ENCODE results near the gene FCN3. TPM values are rescaled to one million over a fixed set of nuclear protein-coding genes. Genes with fewer than 3 reads are reported as not detected.
"Not testable (repeated sequence)": the region's sequence is repeated elsewhere in the genome, so short reads cannot be mapped to it uniquely, and the experiment has no call there.

Gene FCN3
- total and polyA plus RNA-seq, 2 donors (not counting 1 experiment from before 2014, with no cell fraction given): not detected

- H3K79me2 ChIP-seq (ENCODE audit: control insufficient read depth, insufficient read depth, low read length): no peaks in the 10 kb centered on the region
- H3K4me3 ChIP-seq (replicated peaks in 1 of 4; ENCODE audit: control extremely low read depth in 1 of 4, insufficient read depth in 1 of 4, low read depth in 3 of 4, low read length in 4 of 4): no peak overlapping the region
- H3K9ac ChIP-seq (ENCODE audit: insufficient read depth, low read length): no peak overlapping the region
- H3K27ac ChIP-seq (ENCODE audit: insufficient read depth, low read length): no peak overlapping the region
- no peaks in the 10 kb centered on the region for H3K9me3 ChIP-seq (ENCODE audit: control insufficient read depth, insufficient read depth, low read depth, low read length)
- peaks cover 12% of the 10 kb centered on the region for H3K36me3 ChIP-seq (ENCODE audit: control insufficient read depth, insufficient read depth, low read length)
- H3K4me2 ChIP-seq (ENCODE audit: extremely low read depth, insufficient read depth, low read length): no peak overlapping the region
- no peaks in the 10 kb centered on the region for H4K20me1 ChIP-seq (ENCODE audit: control insufficient read depth, extremely low read depth, insufficient read depth, low read length)
- no peak for TF ChIP-seq EZH2 (IDR thresholded peaks at IDR 0.05; ENCODE audit: low read length, missing control alignments)
- no peak for TF ChIP-seq CTCF (conservative IDR thresholded peaks at IDR 0.05 in 1 of 2, IDR thresholded peaks at IDR 0.05 in 1 of 2; ENCODE audit: low read depth in 1 of 2, low read length in 2 of 2)
- no peak overlapping the region for H2AFZ ChIP-seq (ENCODE audit: low read length)
- no peaks in the 10 kb centered on the region for H3K27me3 ChIP-seq (ENCODE audit: control insufficient read depth, insufficient read depth, low read length)
- DNase-seq (ENCODE audit: low read depth in 2 of 2): no peak
- H3K4me1 ChIP-seq (ENCODE audit: control insufficient read depth, extremely low read depth, insufficient read depth, low read length): peaks cover 31% of the 10 kb centered on the region
Measured at GRCh38 chr1:27406362-27406680, 31.7 kb upstream of the FCN3 start.

GRCh38 chr1:27405598-27406361 is 31.2 kb upstream of the FCN3 start:
- not testable (repeated sequence) for DNase-seq (ENCODE audit: low read depth in 2 of 2); H3K27me3 ChIP-seq (ENCODE audit: control insufficient read depth, insufficient read depth, low read length); H3K4me3 ChIP-seq (replicated peaks in 1 of 4; ENCODE audit: control extremely low read depth in 1 of 4, insufficient read depth in 1 of 4, low read depth in 3 of 4, low read length in 4 of 4); H3K9me3 ChIP-seq (ENCODE audit: control insufficient read depth, insufficient read depth, low read depth, low read length); H3K9ac ChIP-seq (ENCODE audit: insufficient read depth, low read length); H3K27ac ChIP-seq (ENCODE audit: insufficient read depth, low read length); H4K20me1 ChIP-seq (ENCODE audit: control insufficient read depth, extremely low read depth, insufficient read depth, low read length); H3K4me2 ChIP-seq (ENCODE audit: extremely low read depth, insufficient read depth, low read length); H2AFZ ChIP-seq (ENCODE audit: low read length); H3K79me2 ChIP-seq (ENCODE audit: control insufficient read depth, insufficient read depth, low read length)
- H3K4me1 ChIP-seq (ENCODE audit: control insufficient read depth, extremely low read depth, insufficient read depth, low read length): peaks cover 31% of the 10 kb centered on the region
- peaks cover 12% of the 10 kb centered on the region for H3K36me3 ChIP-seq (ENCODE audit: control insufficient read depth, insufficient read depth, low read length)

- H2AFZ ChIP-seq (ENCODE audit: low read length): no peak overlapping the region
- no peak overlapping the region for H3K4me2 ChIP-seq (ENCODE audit: extremely low read depth, insufficient read depth, low read length)
- no peak overlapping the region for H3K4me3 ChIP-seq (replicated peaks in 1 of 4; ENCODE audit: control extremely low read depth in 1 of 4, insufficient read depth in 1 of 4, low read depth in 3 of 4, low read length in 4 of 4)
- H3K79me2 ChIP-seq (ENCODE audit: control insufficient read depth, insufficient read depth, low read length): no peaks in the 10 kb centered on the region
- peak overlapping the region; percentile 49 for H3K27ac ChIP-seq (ENCODE audit: insufficient read depth, low read length)
- no peaks in the 10 kb centered on the region for H3K27me3 ChIP-seq (ENCODE audit: control insufficient read depth, insufficient read depth, low read length)
- H3K9me3 ChIP-seq (ENCODE audit: control insufficient read depth, insufficient read depth, low read depth, low read length): no peaks in the 10 kb centered on the region
- no peak for TF ChIP-seq CTCF (conservative IDR thresholded peaks at IDR 0.05 in 1 of 2, IDR thresholded peaks at IDR 0.05 in 1 of 2; ENCODE audit: low read depth in 1 of 2, low read length in 2 of 2)
- no peak for TF ChIP-seq EZH2 (IDR thresholded peaks at IDR 0.05; ENCODE audit: low read length, missing control alignments)
- H3K36me3 ChIP-seq (ENCODE audit: control insufficient read depth, insufficient read depth, low read length): peaks cover 12% of the 10 kb centered on the region
- H3K9ac ChIP-seq (ENCODE audit: insufficient read depth, low read length): no peak overlapping the region
- H4K20me1 ChIP-seq (ENCODE audit: control insufficient read depth, extremely low read depth, insufficient read depth, low read length): no peaks in the 10 kb centered on the region
- peaks cover 31% of the 10 kb centered on the region for H3K4me1 ChIP-seq (ENCODE audit: control insufficient read depth, extremely low read depth, insufficient read depth, low read length)
- peak; percentile 76 to 88 for DNase-seq (ENCODE audit: low read depth in 2 of 2)
Measured at GRCh38 chr1:27405074-27405473, 30.4 kb upstream of the FCN3 start.

Data from fibroblast of lung (primary cell).